K562 (cell line): Measurements from ENCODE around the gene ARL13B. TPM values are rescaled to one million over a fixed set of nuclear protein-coding genes. Genes with fewer than 3 reads are reported as not detected.
A peak's percentile ranks its signal among the peaks of the same experiment; 100 is the strongest.

Experiments
- BACH1 ChIP-seq: fragments of 200-800 bp; sonication (Bioruptor generic); IDR thresholded peaks from 2 replicates; pipeline ENCODE4 v1.6.1; 2016; ENCODE audit warnings: missing genetic modification characterization, missing compliant biosample characterization
- CREB1 ChIP-seq, 2 experiments: sonication (generic) in 1 of 2; formaldehyde crosslinking in 1 of 2; IDR thresholded peaks; 2 replicates each; pipeline versions ENCODE4 v1.6.1 to v1.8.0; 2012 to 2022; ENCODE audit warnings: inconsistent platforms in 1 of 2, mild to moderate bottlenecking in 1 of 2, missing genetic modification reagents in 1 of 2, moderate library complexity in 1 of 2
- DIDO1 ChIP-seq: fragments of 450-650 bp; IDR thresholded peaks from 2 replicates; pipeline ENCODE4 v1.6.1; 2016; ENCODE audit warnings: low read depth, missing biosample characterization, missing genetic modification characterization
- EWSR1 ChIP-seq: fragments of 450-650 bp; IDR thresholded peaks from 2 replicates; pipeline ENCODE4 v1.6.1; 2018; ENCODE audit warnings: borderline replicate concordance, mild to moderate bottlenecking, low read depth, moderate library complexity; ENCODE audit not compliant: partially characterized antibody
- FOXJ3 ChIP-seq: sonication (generic); formaldehyde crosslinking; IDR thresholded peaks from 2 replicates; pipeline ENCODE4 v1.4.0; 2020; ENCODE audit warnings: mild to moderate bottlenecking, missing genetic modification reagents
- FUS ChIP-seq: fragments of 200-400 bp; formaldehyde crosslinking; optimal IDR thresholded peaks from 2 replicates; pipeline ENCODE3; 2017; ENCODE audit warnings: low read depth, low read length
- LARP7 ChIP-seq: fragments of 450-650 bp; IDR thresholded peaks from 2 replicates; pipeline ENCODE4 v1.6.1; 2016
- MTA2 ChIP-seq: fragments of 450-650 bp; IDR thresholded peaks from 2 replicates; pipeline ENCODE4 v1.6.1; 2016; ENCODE audit warnings: low read depth
- NEUROD1 ChIP-seq: fragments of 150-350 bp; IDR thresholded peaks from 2 replicates; pipeline ENCODE4 v1.6.1; 2014; ENCODE audit warnings: borderline replicate concordance, low read length, low read depth; ENCODE audit not compliant: partially characterized antibody
- NR2F6 ChIP-seq: fragments of 450-650 bp; formaldehyde crosslinking; IDR thresholded peaks from 2 replicates; pipeline ENCODE4 v1.4.0; 2020; ENCODE audit warnings: mild to moderate bottlenecking
- POLR2B ChIP-seq: fragments of 450-650 bp; IDR thresholded peaks from 2 replicates; pipeline ENCODE4 v1.6.1; 2018; ENCODE audit warnings: low read depth; ENCODE audit not compliant: partially characterized antibody
- RBM25 ChIP-seq: fragments of 200-400 bp; formaldehyde crosslinking; IDR thresholded peaks from 2 replicates; pipeline ENCODE4 v1.6.1; 2018; ENCODE audit warnings: low read length, low read depth, moderate library complexity; ENCODE audit not compliant: severe bottlenecking
- YY1 ChIP-seq, 3 experiments: IDR thresholded peaks; 2 replicates each; pipeline ENCODE4 v1.6.1; 2011; ENCODE audit warnings: low read length in 2 of 3, mild to moderate bottlenecking in 2 of 3, moderate library complexity in 2 of 3, borderline replicate concordance in 1 of 3, control low read depth in 1 of 3, low read depth in 1 of 3; ENCODE audit not compliant: insufficient read depth in 3 of 3, insufficient replicate concordance in 2 of 3, control insufficient read depth in 1 of 3, insufficient read length in 1 of 3; ENCODE audit errors: extremely low read depth in 1 of 3
- ZBTB1 ChIP-seq: sonication (generic); formaldehyde crosslinking; IDR thresholded peaks from 2 replicates; pipeline ENCODE4 v1.8.1; 2023; ENCODE audit warnings: missing genetic modification reagents, low read depth, mild to moderate bottlenecking, borderline replicate concordance
- ZNF23 ChIP-seq: fragments of 250-450 bp; sonication (Bioruptor Pico); IDR thresholded peaks from 2 replicates; pipeline ENCODE4 v1.4.0; 2020; ENCODE audit warnings: mild to moderate bottlenecking
- ZNF311 ChIP-seq: fragments of 250-450 bp; sonication (Bioruptor Pico); IDR thresholded peaks from 2 replicates; pipeline ENCODE4 v1.4.0; 2020; ENCODE audit warnings: mild to moderate bottlenecking, moderate library complexity
- polyA plus RNA-seq, 8 experiments: library from polyadenylated mRNA; depleted of rRNA in 4 of 8; stranded (reverse) in 5 of 8; unstranded in 3 of 8; fragments of >200 nt; fragmentation: Nextera tagmentation in 2 of 8; fragmentation: Illumina TruSeq in 1 of 8; extraction: Ambion mirVana in 2 of 8; extraction: Trizol in 1 of 8; gene quantifications; 2 replicates each; pipeline versions ENCODE4 v1.2.1 to v1.2.3, GENCODE V29; 2011 to 2014; ENCODE audit warnings: inconsistent platforms in 1 of 8, missing spikeins in 1 of 8
- total RNA-seq, 7 experiments: library from RNA; depleted of rRNA in 6 of 7; stranded (reverse); fragments of >200 nt in 6 of 7; fragmentation: Illumina TruSeq in 2 of 7; extraction: Trizol in 2 of 7; gene quantifications; 2 replicates each; pipeline versions ENCODE4 v1.2.1 to v1.2.3, GENCODE V29; 2011 to 2021; ENCODE audit warnings: low replicate concordance in 1 of 7
- TF ChIP-seq, protein P1 (sequence below): conservative IDR thresholded peaks from 2 replicates; pipeline ENCODE4 v1.6.1; 2011; ENCODE audit warnings: low read depth, mild to moderate bottlenecking, low read length; ENCODE audit not compliant: control insufficient read depth
- TF ChIP-seq, protein P2 (sequence below): sonication (generic); formaldehyde crosslinking; IDR thresholded peaks from 2 replicates; pipeline ENCODE4 v1.8.1; 2022; ENCODE audit warnings: missing genetic modification reagents
- TF ChIP-seq, protein P3 (sequence below): IDR thresholded peaks from 2 replicates; pipeline ENCODE4 v1.6.1; 2011; ENCODE audit not compliant: insufficient read length; ENCODE audit errors: extremely low read depth
- TF ChIP-seq, protein P4 (sequence below): fragments of 250-450 bp; sonication (Bioruptor Pico); IDR thresholded peaks from 2 replicates; pipeline ENCODE4 v1.5.0; 2021
- TF ChIP-seq, protein P5 (sequence below): fragments of 250-450 bp; sonication (Bioruptor Pico); IDR thresholded peaks from 2 replicates; pipeline ENCODE4 v1.9.0; 2021; ENCODE audit warnings: mild to moderate bottlenecking, inconsistent platforms

The ARL13B gene
- total and polyA plus RNA-seq, 9 of the 15 experiments (the other 6 are each of a cell fraction or from before 2014, with no cell fraction given) = 4.1 to 16.9 (median 12.2) TPM

DNA sequence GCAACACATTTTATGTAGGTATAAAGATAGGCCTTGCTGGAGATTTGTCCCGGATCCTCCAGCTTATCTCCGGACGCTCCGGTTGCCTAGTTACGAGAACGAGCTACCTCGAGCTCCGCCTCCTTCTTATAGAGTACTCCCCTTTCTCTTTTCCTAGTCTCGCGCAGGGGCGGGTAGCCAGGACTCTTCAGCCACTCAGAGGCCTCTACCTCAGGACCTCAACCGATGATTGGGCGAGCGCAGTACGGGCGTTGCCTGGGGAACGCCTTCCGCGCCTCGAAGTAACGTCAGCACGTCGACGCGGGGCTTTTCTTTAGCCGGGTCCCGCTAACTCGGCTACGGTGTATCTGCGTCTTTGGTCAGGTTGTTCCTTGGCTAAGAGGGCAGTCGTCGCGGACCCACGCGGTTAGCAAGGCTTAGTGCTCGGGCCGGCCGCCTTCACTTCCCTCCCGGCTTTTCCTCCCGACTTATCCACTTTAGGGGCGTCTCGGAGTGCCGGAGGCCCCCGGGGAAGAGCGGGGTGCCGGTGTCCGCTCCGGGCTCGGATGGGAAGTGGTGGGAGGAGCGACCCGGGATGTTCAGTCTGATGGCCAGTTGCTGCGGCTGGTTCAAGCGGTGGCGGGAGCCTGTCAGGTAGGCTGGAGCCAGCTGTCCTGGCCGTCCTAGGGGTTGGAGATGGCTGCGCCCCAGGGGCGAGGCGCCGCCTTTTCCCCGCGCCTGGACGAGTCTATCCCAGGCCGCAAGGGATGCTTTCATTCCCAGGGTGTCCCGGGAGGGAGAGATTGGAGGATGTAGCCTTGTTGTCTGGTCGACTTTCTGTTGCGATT is at the start of gene ARL13B (continued):
- no peak for TF ChIP-seq ZNF23 (CRISPR knock-in tag)
- no peak for TF ChIP-seq MTA2
- no peak for TF ChIP-seq ZBTB1
- TF ChIP-seq LARP7 = no peak
- TF ChIP-seq CREB1 (IDR thresholded peaks at IDR 0.05) = peak; percentile 91
- TF ChIP-seq CREB1 (CRISPR knock-in tag; IDR thresholded peaks at IDR 0.05) = peak; percentile 74; the same call in 1 of the 2 replicates
- no peak for TF ChIP-seq ZNF311 (CRISPR knock-in tag)
- peak in 1 of 3 experiments; percentile 31 for TF ChIP-seq YY1 (IDR thresholded peaks at IDR 0.05; ENCODE audit: borderline replicate concordance in 1 of 3, control insufficient read depth in 1 of 3, extremely low read depth in 1 of 3, insufficient read depth in 3 of 3, insufficient read length in 1 of 3, insufficient replicate concordance in 2 of 3, low read depth in 1 of 3, low read length in 2 of 3)
- no peak for TF ChIP-seq BACH1 (tag)
- TF ChIP-seq POLR2B = peak; percentile 63
- no peak for TF ChIP-seq FOXJ3 (CRISPR knock-in tag)
- TF ChIP-seq, protein P1, sequence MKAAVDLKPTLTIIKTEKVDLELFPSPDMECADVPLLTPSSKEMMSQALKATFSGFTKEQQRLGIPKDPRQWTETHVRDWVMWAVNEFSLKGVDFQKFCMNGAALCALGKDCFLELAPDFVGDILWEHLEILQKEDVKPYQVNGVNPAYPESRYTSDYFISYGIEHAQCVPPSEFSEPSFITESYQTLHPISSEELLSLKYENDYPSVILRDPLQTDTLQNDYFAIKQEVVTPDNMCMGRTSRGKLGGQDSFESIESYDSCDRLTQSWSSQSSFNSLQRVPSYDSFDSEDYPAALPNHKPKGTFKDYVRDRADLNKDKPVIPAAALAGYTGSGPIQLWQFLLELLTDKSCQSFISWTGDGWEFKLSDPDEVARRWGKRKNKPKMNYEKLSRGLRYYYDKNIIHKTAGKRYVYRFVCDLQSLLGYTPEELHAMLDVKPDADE = no peak
- TF ChIP-seq, protein P2, sequence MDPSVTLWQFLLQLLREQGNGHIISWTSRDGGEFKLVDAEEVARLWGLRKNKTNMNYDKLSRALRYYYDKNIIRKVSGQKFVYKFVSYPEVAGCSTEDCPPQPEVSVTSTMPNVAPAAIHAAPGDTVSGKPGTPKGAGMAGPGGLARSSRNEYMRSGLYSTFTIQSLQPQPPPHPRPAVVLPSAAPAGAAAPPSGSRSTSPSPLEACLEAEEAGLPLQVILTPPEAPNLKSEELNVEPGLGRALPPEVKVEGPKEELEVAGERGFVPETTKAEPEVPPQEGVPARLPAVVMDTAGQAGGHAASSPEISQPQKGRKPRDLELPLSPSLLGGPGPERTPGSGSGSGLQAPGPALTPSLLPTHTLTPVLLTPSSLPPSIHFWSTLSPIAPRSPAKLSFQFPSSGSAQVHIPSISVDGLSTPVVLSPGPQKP (CRISPR knock-in tag) = no peak
- no peak for TF ChIP-seq NR2F6 (CRISPR knock-in tag)
- no peak for TF ChIP-seq NEUROD1
- no peak for TF ChIP-seq DIDO1 (tag)
- TF ChIP-seq, protein P3, sequence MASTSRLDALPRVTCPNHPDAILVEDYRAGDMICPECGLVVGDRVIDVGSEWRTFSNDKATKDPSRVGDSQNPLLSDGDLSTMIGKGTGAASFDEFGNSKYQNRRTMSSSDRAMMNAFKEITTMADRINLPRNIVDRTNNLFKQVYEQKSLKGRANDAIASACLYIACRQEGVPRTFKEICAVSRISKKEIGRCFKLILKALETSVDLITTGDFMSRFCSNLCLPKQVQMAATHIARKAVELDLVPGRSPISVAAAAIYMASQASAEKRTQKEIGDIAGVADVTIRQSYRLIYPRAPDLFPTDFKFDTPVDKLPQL = no peak
- TF ChIP-seq, protein P4, sequence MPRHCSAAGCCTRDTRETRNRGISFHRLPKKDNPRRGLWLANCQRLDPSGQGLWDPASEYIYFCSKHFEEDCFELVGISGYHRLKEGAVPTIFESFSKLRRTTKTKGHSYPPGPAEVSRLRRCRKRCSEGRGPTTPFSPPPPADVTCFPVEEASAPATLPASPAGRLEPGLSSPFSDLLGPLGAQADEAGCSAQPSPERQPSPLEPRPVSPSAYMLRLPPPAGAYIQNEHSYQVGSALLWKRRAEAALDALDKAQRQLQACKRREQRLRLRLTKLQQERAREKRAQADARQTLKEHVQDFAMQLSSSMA = no peak
- TF ChIP-seq RBM25 = peak; percentile 62
- TF ChIP-seq, protein P5, sequence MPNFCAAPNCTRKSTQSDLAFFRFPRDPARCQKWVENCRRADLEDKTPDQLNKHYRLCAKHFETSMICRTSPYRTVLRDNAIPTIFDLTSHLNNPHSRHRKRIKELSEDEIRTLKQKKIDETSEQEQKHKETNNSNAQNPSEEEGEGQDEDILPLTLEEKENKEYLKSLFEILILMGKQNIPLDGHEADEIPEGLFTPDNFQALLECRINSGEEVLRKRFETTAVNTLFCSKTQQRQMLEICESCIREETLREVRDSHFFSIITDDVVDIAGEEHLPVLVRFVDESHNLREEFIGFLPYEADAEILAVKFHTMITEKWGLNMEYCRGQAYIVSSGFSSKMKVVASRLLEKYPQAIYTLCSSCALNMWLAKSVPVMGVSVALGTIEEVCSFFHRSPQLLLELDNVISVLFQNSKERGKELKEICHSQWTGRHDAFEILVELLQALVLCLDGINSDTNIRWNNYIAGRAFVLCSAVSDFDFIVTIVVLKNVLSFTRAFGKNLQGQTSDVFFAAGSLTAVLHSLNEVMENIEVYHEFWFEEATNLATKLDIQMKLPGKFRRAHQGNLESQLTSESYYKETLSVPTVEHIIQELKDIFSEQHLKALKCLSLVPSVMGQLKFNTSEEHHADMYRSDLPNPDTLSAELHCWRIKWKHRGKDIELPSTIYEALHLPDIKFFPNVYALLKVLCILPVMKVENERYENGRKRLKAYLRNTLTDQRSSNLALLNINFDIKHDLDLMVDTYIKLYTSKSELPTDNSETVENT = 0 out of 2 replicates have a peak, but pooled peaks have one; percentile 45
- no peak for TF ChIP-seq EWSR1
- no peak for TF ChIP-seq FUS
